Effector CD8-positive, alpha-beta T cell (primary cell): Measurements from ENCODE around the gene SCRN1.

ENCODE experiments used
- DNase-seq: peaks from one replicate; lab custom pipeline; 2025; lab: John Stamatoyannopoulos, UW

Gene SCRN1

GRCh38 chr7:30005464-30005863, 15.9 kb upstream of the SCRN1 start:
- no peak for DNase-seq

GRCh38 chr7:30003098-30003497, 13.5 kb upstream of the SCRN1 start:
- DNase-seq: no peak

- no peak for DNase-seq
These were observed 12.4 kb upstream of the SCRN1 start for GRCh38 chr7:30001998-30002397.

- no peak for DNase-seq
These were observed 8.9 kb upstream of the SCRN1 start for GRCh38 chr7:29998489-29998888.

- no peak for DNase-seq
These were observed 6.7 kb upstream of the SCRN1 start for GRCh38 chr7:29996321-29996720.

- no peak for DNase-seq
These were observed 6.1 kb upstream of the SCRN1 start for GRCh38 chr7:29995652-29996051.

- DNase-seq: no peak
These were observed 3.5 kb upstream of the SCRN1 start for GRCh38 chr7:29993140-29993539.

- no peak for DNase-seq
These were observed 2.3 kb upstream of the SCRN1 start for GRCh38 chr7:29991937-29992336.

- DNase-seq: no peak
These were observed 1.3 kb upstream of the SCRN1 start for GRCh38 chr7:29990931-29991330.

GRCh38 chr7:29988424-29989256, 961 bp downstream of the SCRN1 start:
- peak; percentile 5 for DNase-seq

- no peak for DNase-seq
These were observed 1.7 kb downstream of the SCRN1 start for GRCh38 chr7:29987811-29988317.

GRCh38 chr7:29987083-29987482, 2.5 kb downstream of the SCRN1 start:
- DNase-seq: no peak

GRCh38 chr7:29980151-29980550, 9.4 kb downstream of the SCRN1 start:
- DNase-seq: no peak

- no peak for DNase-seq
These were observed 11.5 kb downstream of the SCRN1 start for GRCh38 chr7:29977886-29978651.

GRCh38 chr7:29976673-29977415, 12.8 kb downstream of the SCRN1 start:
- no peak for DNase-seq

- no peak for DNase-seq
These were observed 13.3 kb downstream of the SCRN1 start for GRCh38 chr7:29976266-29976665.

GRCh38 chr7:29975561-29975960, 14.0 kb downstream of the SCRN1 start:
- no peak for DNase-seq

- no peak for DNase-seq
These were observed 15.3 kb downstream of the SCRN1 start for GRCh38 chr7:29974286-29974685.

- no peak for DNase-seq
These were observed 17.3 kb downstream of the SCRN1 start for GRCh38 chr7:29972315-29972669.

- no peak for DNase-seq
These were observed 17.9 kb downstream of the SCRN1 start for GRCh38 chr7:29971566-29972314.

- DNase-seq: no peak
These were observed 19.4 kb downstream of the SCRN1 start for GRCh38 chr7:29970158-29970557.

- DNase-seq: no peak
These were observed 19.9 kb downstream of the SCRN1 start for GRCh38 chr7:29969738-29970137.
